MG63 (cell line): ENCODE results near the gene ATP6V1G1. TPM values are rescaled to one million over a fixed set of nuclear protein-coding genes. Genes with fewer than 3 reads are reported as not detected.

Experiments
- DNase-seq: peaks from one replicate; pipeline ENCODE4 v3.0.0-alpha.2; 2020
- H3K27me3 ChIP-seq: fragments of 250-450 bp; sonication (Bioruptor Pico); 2 replicates; pipeline ENCODE4 v1.5.1; 2020; ENCODE audit warnings: mild to moderate bottlenecking, moderate library complexity
- H3K36me3 ChIP-seq: fragments of 250-450 bp; sonication (Bioruptor Pico); 2 replicates; pipeline ENCODE4 v1.5.1; 2020; ENCODE audit warnings: mild to moderate bottlenecking, moderate library complexity
- H3K4me3 ChIP-seq: fragments of 250-450 bp; sonication (Bioruptor Pico); 2 replicates; pipeline ENCODE4 v1.5.1; 2020; ENCODE audit warnings: mild to moderate bottlenecking, moderate library complexity
- H3K9me3 ChIP-seq: fragments of 250-450 bp; sonication (Bioruptor Pico); 2 replicates; pipeline ENCODE4 v1.5.1; 2020; ENCODE audit warnings: mild to moderate bottlenecking, moderate library complexity
- total RNA-seq: library from RNA; depleted of rRNA; stranded (reverse); fragments of >200 nt; shearing (Covaris generic); gene quantifications from 2 replicates; pipeline ENCODE4 v1.2.3, GENCODE V29; 2014; ENCODE audit warnings: low replicate concordance; rRNA removed

Gene ATP6V1G1
- total RNA-seq, 1 experiment from 2014 or later = 62.6 TPM

DNA sequence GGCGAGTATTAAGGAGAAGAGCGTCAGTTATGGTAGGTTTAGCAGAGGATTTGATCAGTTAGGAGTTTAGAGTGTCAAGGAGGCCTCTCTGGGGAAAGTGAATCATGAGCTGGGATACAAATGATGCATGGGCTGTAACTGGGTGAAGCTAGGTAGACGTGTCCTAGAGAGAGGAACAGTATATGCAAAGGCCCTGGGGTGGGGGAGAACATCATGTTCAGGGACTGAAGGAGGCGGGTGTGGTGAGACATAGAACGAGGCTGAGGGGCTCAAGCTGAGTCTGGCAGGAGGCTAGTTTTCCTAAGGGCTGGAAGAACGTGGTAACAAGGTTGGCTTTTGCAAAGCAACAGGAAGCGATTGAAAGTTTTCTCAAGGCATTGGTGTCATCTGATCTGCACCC is 34.0 kb downstream of the ATP6V1G1 start:
- Histone ChIP-seq H3K27me3 (no peaks in the 10 kb centered on the region), H3K9me3 (no peaks in the 10 kb centered on the region; the same call in 1 of the 2 replicates), H3K36me3 (no peaks in the 10 kb centered on the region; the same call in 1 of the 2 replicates), H3K4me3 (no peak overlapping the region)
- DNase-seq = no peak

DNA sequence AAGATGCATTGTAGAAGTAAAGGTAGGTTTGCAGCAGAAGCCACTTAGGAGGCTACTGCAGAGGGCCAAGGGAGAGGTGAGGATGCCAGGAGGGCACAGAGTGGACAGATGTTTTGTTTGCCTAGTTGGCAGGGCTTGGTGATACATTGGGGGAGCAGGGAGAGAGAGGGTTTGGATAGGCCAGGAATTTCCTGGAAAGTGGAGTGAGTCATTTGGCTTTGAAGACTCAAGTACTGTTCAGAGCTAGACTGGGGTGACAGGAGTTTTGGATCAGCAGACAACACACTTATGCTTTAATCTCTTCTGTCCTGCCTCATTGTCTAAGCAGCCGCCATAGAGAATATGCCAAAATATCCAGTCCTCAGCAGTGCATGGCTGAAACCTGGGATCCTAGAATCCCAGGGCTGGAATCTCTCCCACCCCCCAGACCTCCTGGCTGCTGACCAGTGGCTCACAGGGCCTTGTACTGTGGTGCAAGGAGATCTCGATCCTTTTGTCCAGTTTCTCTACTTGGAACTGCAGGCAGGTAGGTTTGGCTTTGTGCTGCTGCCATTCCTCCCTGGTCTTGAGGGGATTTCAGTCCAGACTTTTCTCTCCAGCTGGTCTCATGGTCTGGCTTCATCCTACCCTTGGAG is 34.5 kb downstream of the ATP6V1G1 start:
- no peaks in the 10 kb centered on the region; the same call in 1 of the 2 replicates for H3K36me3 ChIP-seq
- no peaks in the 10 kb centered on the region for H3K27me3 ChIP-seq
- H3K4me3 ChIP-seq = no peak overlapping the region
- peak; percentile 82 for DNase-seq
- no peaks in the 10 kb centered on the region for H3K9me3 ChIP-seq

DNA sequence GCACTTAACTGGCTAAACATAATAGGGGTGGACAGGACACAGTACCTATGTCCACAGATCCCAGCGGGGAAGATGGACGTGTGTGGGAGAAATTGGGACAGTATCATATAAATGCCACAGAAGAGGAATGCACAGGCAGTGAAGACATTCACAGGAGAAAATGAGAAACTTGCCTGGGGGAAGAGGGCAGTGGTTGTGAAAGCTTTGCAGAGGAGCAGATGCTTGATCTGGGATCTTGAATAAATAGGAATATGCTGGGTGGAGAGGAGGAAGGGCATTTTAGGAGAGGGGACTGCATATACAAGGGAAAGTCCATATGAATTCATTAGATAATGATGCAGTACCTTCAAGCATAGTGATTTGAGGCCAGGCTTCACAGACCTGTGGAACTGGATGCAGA is 37.1 kb downstream of the ATP6V1G1 start:
- H3K27me3 ChIP-seq = no peaks in the 10 kb centered on the region
- no peaks in the 10 kb centered on the region; the same call in 1 of the 2 replicates for H3K36me3 ChIP-seq
- DNase-seq = no peak
- H3K9me3 ChIP-seq = no peaks in the 10 kb centered on the region
- no peak overlapping the region for H3K4me3 ChIP-seq

DNA sequence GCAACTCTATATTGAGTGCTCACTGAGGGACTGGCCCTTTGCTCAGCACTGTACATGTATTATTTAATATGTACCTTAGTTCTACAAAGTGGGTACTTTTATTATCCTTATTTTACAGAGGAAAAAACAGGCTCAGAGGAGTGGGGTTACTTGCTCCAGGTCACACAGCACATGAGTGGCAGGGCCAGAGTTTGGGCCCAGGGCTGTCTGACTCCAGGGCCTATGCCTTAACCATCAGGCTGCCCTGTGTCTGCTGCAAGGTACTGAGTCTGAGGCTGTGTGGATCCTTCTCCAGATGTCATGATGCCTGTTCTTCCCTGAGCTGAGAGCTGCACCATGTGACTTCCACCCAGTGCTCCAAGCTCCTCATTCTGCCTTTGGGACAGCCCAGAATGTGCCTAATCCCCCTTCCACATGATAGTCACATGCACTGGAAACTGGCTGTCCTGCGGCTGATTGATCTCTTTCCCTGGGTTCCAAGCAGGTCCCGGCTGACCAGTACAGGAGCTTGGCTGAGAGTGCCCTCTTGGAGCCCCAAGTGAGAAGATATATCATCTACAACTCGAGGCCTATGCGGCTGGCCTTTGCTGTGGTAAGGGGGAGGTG is 38.9 kb downstream of the ATP6V1G1 start:
- no peak for DNase-seq
- no peaks in the 10 kb centered on the region for H3K9me3 ChIP-seq

DNA sequence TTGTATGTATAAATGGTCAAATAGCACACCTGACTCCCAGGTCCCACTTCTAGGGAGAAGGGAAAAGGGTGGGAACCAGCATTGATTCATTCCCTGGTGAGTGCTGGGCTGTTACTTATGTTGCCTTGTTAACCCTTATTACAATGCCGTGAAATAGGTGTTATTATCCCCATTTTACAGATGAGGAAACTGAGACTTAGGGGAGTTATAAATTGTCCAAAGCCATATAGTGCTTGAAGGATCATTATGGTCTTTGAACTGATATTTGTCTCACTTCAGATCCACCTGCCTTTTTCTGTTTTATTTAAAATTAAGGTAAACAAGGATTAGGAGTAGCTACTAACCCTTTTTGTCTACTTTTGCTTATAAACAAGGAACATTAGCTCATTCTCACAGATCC is 40.0 kb downstream of the ATP6V1G1 start:
- Histone ChIP-seq H3K27me3 (no peaks in the 10 kb centered on the region), H3K4me3 (no peak overlapping the region), H3K36me3 (no peaks in the 10 kb centered on the region; the same call in 1 of the 2 replicates), H3K9me3 (no peaks in the 10 kb centered on the region)
- no peak for DNase-seq

More for the DNA sequence above, 38.9 kb downstream of the ATP6V1G1 start:
- H3K27me3 ChIP-seq = no peaks in the 10 kb centered on the region
- no peak overlapping the region for H3K4me3 ChIP-seq
- no peaks in the 10 kb centered on the region; the same call in 1 of the 2 replicates for H3K36me3 ChIP-seq

DNA sequence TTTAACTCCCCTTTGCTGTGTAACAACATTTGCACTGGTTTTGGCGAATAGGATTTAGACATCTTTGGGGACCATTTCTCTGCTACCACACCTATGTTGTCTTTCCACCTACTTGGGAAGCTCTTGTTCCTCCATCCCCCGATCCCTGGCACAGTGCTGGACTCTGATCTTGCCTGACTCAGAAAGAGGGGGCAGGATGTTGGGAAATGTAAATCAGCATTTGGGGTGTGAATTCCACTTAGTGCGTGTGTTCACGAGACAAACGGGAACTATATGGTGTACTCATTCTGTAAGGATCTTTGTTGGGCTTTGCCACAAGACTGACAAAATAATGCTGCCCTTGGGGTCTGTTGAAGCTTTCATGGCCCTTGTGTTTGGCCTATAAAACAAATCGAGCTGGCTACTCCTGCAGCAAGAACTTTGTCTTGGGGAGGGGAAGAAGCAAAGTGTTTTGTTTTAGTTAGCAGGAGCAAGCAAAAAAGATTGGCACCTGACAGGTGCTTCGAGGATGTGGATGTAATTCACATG is 42.1 kb downstream of the ATP6V1G1 start:
- Histone ChIP-seq H3K27me3 (no peaks in the 10 kb centered on the region), H3K36me3 (no peaks in the 10 kb centered on the region), H3K9me3 (no peaks in the 10 kb centered on the region), H3K4me3 (no peak overlapping the region)
- DNase-seq = no peak

DNA sequence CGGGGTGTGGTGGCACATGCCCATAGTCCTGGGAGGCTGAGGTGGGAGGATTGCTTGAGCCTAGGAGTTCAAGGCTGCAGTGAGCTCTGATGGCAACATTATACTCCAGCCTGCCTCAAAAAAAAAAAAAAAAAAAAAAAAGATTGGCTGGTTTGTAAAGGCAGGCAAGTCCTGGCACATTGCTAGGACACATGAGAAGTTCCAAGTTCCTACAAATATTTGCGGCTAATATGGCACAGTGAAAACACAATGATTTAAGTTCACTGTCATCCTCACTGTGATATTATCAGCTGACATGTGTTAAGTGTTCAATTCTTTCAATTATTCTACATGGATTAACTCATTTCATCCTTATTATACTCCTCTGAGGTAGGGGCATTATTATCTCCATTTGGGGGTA is 43.6 kb downstream of the ATP6V1G1 start:
- H3K36me3 ChIP-seq = no peaks in the 10 kb centered on the region
- H3K27me3 ChIP-seq = no peaks in the 10 kb centered on the region
- H3K9me3 ChIP-seq = no peaks in the 10 kb centered on the region
- H3K4me3 ChIP-seq = no peak overlapping the region
- DNase-seq = no peak

DNA sequence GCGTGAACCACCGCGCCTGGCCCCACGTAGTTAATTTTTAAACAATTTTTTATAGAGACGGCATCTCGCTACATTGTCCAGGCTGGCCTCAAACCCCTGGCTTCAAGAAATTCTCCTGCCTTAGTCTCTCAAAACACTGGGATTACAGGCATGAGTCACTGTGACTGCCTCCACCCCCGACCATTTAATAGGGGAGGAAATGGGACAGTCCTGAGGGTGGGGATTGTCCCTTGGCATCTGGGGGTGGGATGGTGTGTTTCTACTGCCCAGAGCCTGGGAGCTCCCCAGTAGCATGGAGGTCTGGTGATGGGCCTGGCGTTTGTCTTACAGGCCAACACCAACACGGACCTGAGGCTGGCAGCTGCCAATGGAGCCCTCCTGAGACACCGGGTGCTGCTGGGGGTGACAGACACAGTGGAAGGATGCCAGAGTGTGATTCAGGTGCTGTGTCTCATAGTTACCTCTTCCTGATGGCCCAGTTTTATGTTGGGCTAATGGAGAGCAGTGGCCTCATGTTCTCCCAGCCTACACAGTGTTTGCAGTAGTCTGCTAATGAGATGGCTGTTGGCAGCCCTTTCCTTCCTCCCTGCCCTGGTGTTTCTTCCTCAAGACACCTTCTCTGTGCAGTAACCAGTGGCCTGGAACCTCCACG is 46.0 kb downstream of the ATP6V1G1 start:
- Histone ChIP-seq H3K9me3 (no peaks in the 10 kb centered on the region), H3K27me3 (no peaks in the 10 kb centered on the region), H3K36me3 (no peaks in the 10 kb centered on the region; the same call in 1 of the 2 replicates), H3K4me3 (no peak overlapping the region)
- DNase-seq = no peak

DNA sequence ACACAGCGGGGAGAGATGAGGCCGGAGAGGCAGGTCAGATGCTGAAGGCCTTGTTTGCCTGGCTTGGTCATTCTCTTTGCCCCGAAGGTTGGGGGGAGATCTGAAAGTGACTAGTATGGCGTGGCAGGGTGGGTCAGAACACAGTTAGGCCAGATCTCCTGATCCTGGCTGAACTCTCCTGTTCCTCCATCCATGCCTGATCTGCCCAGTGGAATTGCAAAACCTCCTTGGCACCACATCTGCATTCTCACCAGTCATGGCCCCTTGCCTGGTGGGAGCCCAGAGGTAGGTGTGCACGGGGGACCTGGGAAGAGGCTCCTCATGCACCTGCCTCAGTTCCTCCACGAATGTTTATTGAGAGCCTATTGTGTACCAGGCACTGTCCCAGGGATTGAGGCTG is 46.8 kb downstream of the ATP6V1G1 start:
- Histone ChIP-seq H3K27me3 (no peaks in the 10 kb centered on the region), H3K36me3 (no peaks in the 10 kb centered on the region; the same call in 1 of the 2 replicates), H3K9me3 (no peaks in the 10 kb centered on the region), H3K4me3 (no peak overlapping the region)
- DNase-seq = no peak

DNA sequence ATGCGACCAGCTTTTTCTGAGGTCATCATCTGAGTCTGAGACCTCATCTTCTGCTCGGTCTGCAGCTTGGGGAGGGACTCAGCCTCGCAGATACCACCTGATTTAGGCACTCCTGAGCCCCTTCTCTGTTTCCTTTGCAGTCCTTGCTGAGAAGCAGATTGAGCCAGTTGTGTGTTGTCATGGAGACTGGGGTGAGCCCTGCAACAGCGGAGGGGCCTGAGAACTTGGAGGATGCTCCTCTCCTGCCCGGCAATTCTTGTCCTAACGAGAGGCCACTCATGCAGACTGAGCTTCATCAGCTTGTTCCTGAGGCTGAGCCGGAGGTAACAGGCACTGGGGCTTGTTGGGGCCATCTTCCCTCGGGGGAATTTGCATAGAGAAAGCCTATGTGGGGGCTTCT is 50.8 kb downstream of the ATP6V1G1 start:
- DNase-seq = no peak
- no peaks in the 10 kb centered on the region; the same call in 1 of the 2 replicates for H3K36me3 ChIP-seq

DNA sequence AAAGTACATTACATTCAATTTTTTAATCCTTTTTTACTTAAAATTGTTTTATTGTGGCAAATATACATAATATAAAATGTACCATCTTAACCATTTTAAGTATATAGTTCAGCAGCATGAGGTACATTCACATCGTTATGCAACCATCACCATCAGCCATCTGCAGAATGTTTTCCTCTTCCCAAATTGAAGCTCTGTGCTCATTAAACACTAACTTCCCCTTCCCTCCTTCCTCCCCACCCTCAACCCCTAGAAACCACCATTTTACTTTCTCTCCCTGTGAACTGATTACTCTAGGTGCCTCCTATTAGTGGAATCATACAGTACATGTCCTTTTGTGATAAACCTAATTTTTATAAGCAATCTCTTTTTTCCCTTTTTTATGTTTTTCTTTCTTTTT is 54.4 kb downstream of the ATP6V1G1 start:
- no peaks in the 10 kb centered on the region for H3K9me3 ChIP-seq
- no peak for DNase-seq
- no peaks in the 10 kb centered on the region for H3K27me3 ChIP-seq
- peaks cover 6% of the 10 kb centered on the region; the same call in 1 of the 2 replicates for H3K36me3 ChIP-seq
- H3K4me3 ChIP-seq = no peak overlapping the region

More for the DNA sequence above, 50.8 kb downstream of the ATP6V1G1 start:
- Histone ChIP-seq H3K27me3 (no peaks in the 10 kb centered on the region), H3K4me3 (no peak overlapping the region), H3K9me3 (no peaks in the 10 kb centered on the region)

DNA sequence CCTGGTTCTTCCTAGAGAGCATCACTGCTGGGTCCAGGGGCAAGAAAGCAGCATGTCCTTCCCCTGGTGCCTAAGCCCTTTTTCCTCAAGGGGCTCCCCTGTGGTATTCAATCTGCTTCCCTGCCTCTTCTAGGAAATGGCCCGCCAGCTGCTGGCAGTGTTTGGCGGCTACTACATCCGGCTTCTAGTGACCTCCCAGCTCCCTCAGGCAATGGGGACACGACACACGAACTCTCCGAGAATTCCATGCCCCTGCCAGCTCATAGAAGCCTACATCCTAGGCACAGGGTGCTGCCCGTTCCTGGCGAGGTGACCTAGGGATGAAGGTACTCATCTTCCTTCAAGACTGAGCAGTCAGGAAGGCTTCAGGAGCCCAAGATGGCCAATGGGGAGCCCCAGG is 55.4 kb downstream of the ATP6V1G1 start:
- H3K36me3 ChIP-seq = peaks cover 6% of the 10 kb centered on the region; the same call in 1 of the 2 replicates
- no peaks in the 10 kb centered on the region for H3K27me3 ChIP-seq
- no peaks in the 10 kb centered on the region for H3K9me3 ChIP-seq
- no peak for DNase-seq
- no peak overlapping the region for H3K4me3 ChIP-seq

DNA sequence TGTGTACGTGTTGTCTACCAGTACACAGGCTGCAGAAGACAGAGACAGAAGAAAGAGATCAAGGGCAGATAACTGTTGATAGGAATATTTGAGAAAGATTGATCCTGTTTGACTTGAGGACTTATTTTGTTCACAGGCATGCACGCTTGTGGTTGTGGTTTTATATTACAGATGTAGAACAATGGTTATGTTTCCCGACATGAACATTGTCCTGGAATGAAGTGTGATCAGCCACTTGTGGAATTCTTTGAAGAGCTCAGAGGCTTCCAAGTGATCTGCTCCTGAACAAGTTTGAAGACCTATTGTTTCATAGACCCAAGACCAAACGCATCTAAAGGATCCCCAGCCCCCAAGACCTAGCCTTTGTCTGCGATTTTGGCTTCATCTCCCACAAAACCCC is 56.3 kb downstream of the ATP6V1G1 start:
- Histone ChIP-seq H3K27me3 (no peaks in the 10 kb centered on the region), H3K36me3 (peaks cover 6% of the 10 kb centered on the region; the same call in 1 of the 2 replicates), H3K4me3 (no peak overlapping the region), H3K9me3 (no peaks in the 10 kb centered on the region)
- DNase-seq = no peak

Other genes starting within 250 kb of the ATP6V1G1 start
- 0.17 and 1.4 TPM in 2 replicates for gene AKNA, start 199.8 kb upstream of the ATP6V1G1 start, total RNA-seq
- 1.9 and 2.1 TPM in 2 replicates for gene WHRN, start 82.3 kb upstream of the ATP6V1G1 start, total RNA-seq
- 4.5 and 11.1 TPM in 2 replicates for gene TMEM268, start 23.5 kb downstream of the ATP6V1G1 start, total RNA-seq
- not detected in 2 replicates for gene TEX53, start 70.0 kb downstream of the ATP6V1G1 start, total RNA-seq
- not detected in 2 replicates for gene TEX48, start 94.4 kb downstream of the ATP6V1G1 start, total RNA-seq
- gene TNFSF15, start 218.3 kb downstream of the ATP6V1G1 start, total RNA-seq = 0.20 and 0.42 TPM in 2 replicates